ENCODE data around the gene OOSP2.

- TF ChIP-seq EZH2phosphoT487 (conservative IDR thresholded peaks at IDR 0.05; ENCODE audit: low read length) (no peak), CTCF (IDR thresholded peaks at IDR 0.05; ENCODE audit: insufficient read depth, low read length, poor library complexity, severe bottlenecking) (no peak)
Observed at GRCh38 chr11:59992425-59992824, 47.8 kb upstream of the OOSP2 start.

Data from SU-DHL-6 (cell line).